Omental fat pad (tissue), 4 donors: ENCODE results near the gene SRL. TPM values are rescaled to one million over a fixed set of nuclear protein-coding genes. Genes with fewer than 3 reads are reported as not detected.

Experiments used
- ATAC-seq: fragments of 150-250 bp; one replicate; pipeline ENCODE4 v1.9.1; 2016; ENCODE audit warnings: mild to moderate bottlenecking, moderate library complexity; ENCODE audit not compliant: low FRiP score
- DNase-seq: peaks from one replicate; pipeline ENCODE4 v3.0.0-alpha.2; 2019; ENCODE audit warnings: low spot score
- CTCF ChIP-seq, 3 donors: fragments of 450-650 bp; IDR thresholded peaks; one replicate each; pipeline ENCODE4 v1.5.1; 2016 to 2017; ENCODE audit warnings: antibody characterized with exemption in 3 of 3, mild to moderate bottlenecking in 3 of 3, moderate library complexity in 2 of 3
- total RNA-seq, 4 donors: library from RNA; depleted of rRNA; stranded (reverse); fragments of >200 nt; gene quantifications; one replicate each; pipeline ENCODE4 v1.1.0, GENCODE V29; 2016

Gene SRL
- total RNA-seq, 4 donors from 2014 or later, result 0.84 to 4.4 (median 1.9) TPM

- TF ChIP-seq CTCF (IDR thresholded peaks at IDR 0.05), result no peak
- no peak for DNase-seq
- ATAC-seq, result no peak
These were observed 89.6 kb downstream of the SRL start for GRCh38 chr16:4152267-4152666.

- TF ChIP-seq CTCF (IDR thresholded peaks at IDR 0.05), result no peak
- ATAC-seq, result no peak
- DNase-seq, result no peak
These were observed 94.6 kb downstream of the SRL start for GRCh38 chr16:4147236-4147635.

- DNase-seq (no peak), ATAC-seq (no peak)
- TF ChIP-seq CTCF (IDR thresholded peaks at IDR 0.05), result no peak
These were observed 99.6 kb downstream of the SRL start for GRCh38 chr16:4142268-4142667.

GRCh38 chr16:4141604-4142003, 100.3 kb downstream of the SRL start:
- ATAC-seq (no peak), DNase-seq (no peak)
- TF ChIP-seq CTCF (IDR thresholded peaks at IDR 0.05), result no peak

- no peak for ATAC-seq
- TF ChIP-seq CTCF (IDR thresholded peaks at IDR 0.05), result no peak
- no peak for DNase-seq
These were observed 101.2 kb downstream of the SRL start for GRCh38 chr16:4140652-4141051.

- DNase-seq (no peak), ATAC-seq (no peak)
- TF ChIP-seq CTCF (IDR thresholded peaks at IDR 0.05), result no peak
These were observed 101.9 kb downstream of the SRL start for GRCh38 chr16:4139968-4140367.

Other genes starting within 250 kb of the SRL start
- gene ADCY9, start 125.6 kb downstream of the SRL start, total RNA-seq, result 10 to 100 TPM in 3 of 4 donors, 1 to 10 TPM in 1; 8.5 to 16.6 (median 11.5) TPM
- 10 to 100 TPM in 1 of 4 donors, 1 to 10 TPM in 3; 2.9 to 16.9 (median 4.7) TPM for gene TFAP4, start 30.9 kb upstream of the SRL start, total RNA-seq
- gene GLIS2, start 74.0 kb upstream of the SRL start, total RNA-seq, result 1 to 10 TPM; 1.9 to 4.9 (median 3.0) TPM
- 10 to 100 TPM; 32.7 to 53.9 (median 41.8) TPM for gene PAM16, start 109.2 kb upstream of the SRL start, total RNA-seq
- gene VASN, start 129.8 kb upstream of the SRL start, total RNA-seq, result 10 to 100 TPM; 10.8 to 40.0 (median 25.8) TPM
- 10 to 100 TPM; 15.1 to 46.3 (median 27.5) TPM for gene CORO7, start 174.5 kb upstream of the SRL start, total RNA-seq
- 10 to 100 TPM; 40.5 to 47.1 (median 42.3) TPM for gene DNAJA3, start 183.8 kb upstream of the SRL start, total RNA-seq
- gene NMRAL1, start 232.5 kb upstream of the SRL start, total RNA-seq, result 10 to 100 TPM; 27.9 to 56.8 (median 44.5) TPM
- 100 to 1,000 TPM in 1 of 4 donors, 10 to 100 TPM in 3; 82.8 to 105 (median 96.5) TPM for gene HMOX2, start 234.3 kb upstream of the SRL start, total RNA-seq